K562 (cell line): ENCODE results near the gene DIP2C. TPM values are rescaled to one million over a fixed set of nuclear protein-coding genes. Genes with fewer than 3 reads are reported as not detected.

Experiments used
- ATAC-seq: fragments of 200-7000 bp; cut with Tn5 transposase; 3 replicates; pipeline ENCODE4 v1.9.1; 2020; ENCODE audit warnings: moderate library complexity
- BruUV-seq: library from RNA; stranded (reverse); fragments of 400-500 nt; replicated peaks from 2 replicates; lab custom pipeline; 2021; lab: Mats Ljungman, UMichigan
- CTCF ChIA-PET: fragments of 300-600 bp; formaldehyde crosslinking; extraction: SDS; loops from one replicate; lab custom pipeline; 2021; ENCODE audit warnings: low intra/inter-chr PET ratio; lab: Yijun Ruan, JAX
- POLR2A ChIA-PET: fragments of 300-600, 350-650 bp; sonication (Branson Sonifier 250); formaldehyde crosslinking; extraction: SDS; loops from one replicate; lab custom pipeline; 2021; ENCODE audit warnings: antibody characterized with exemption, inconsistent platforms; lab: Yijun Ruan, JAX
- DNase-seq, 4 experiments: peaks; one replicate each; pipeline versions ENCODE4 v3.0.0 to v3.0.0-alpha.2; 2011 to 2018; ENCODE audit warnings: low spot score in 3 of 4, mixed read lengths in 3 of 4; ENCODE audit errors: extremely low read depth in 1 of 4
- FAIRE-seq: peaks from 2 replicates; lab custom pipeline; 2011; peaks lifted over from hg19 to GRCh38; lab: Jason Lieb, UNC
- H2AFZ ChIP-seq: 2 replicates; pipeline ENCODE4 v1.6.0; 2011; ENCODE audit warnings: low read depth, low read length, control low read depth, inconsistent platforms
- H3K27ac ChIP-seq: fragments of 200-600 bp; 3 replicates; pipeline ENCODE4 v1.8.0; 2011; ENCODE audit warnings: low read depth, mild to moderate bottlenecking, control low read depth, inconsistent platforms, low read length, moderate library complexity, mixed read lengths; ENCODE audit errors: extremely low read depth
- H3K27me3 ChIP-seq, 2 experiments: fragments of 300-600 bp in 1 of 2; 2 replicates in 1 of 2; 3 replicates in 1 of 2; pipeline versions ENCODE4 v1.6.0 to v1.8.0; 2011; ENCODE audit warnings: inconsistent platforms in 2 of 2, low read length in 2 of 2, mild to moderate bottlenecking in 1 of 2, mixed read lengths in 1 of 2, moderate library complexity in 1 of 2; ENCODE audit not compliant: control insufficient read depth in 2 of 2, insufficient read depth in 2 of 2
- H3K36me3 ChIP-seq: fragments of 300-600 bp; 3 replicates; pipeline ENCODE4 v1.8.0; 2011; ENCODE audit warnings: mild to moderate bottlenecking, low read length, inconsistent platforms; ENCODE audit not compliant: control insufficient read depth, insufficient read depth
- H3K4me1 ChIP-seq, 2 experiments: fragments of 200-600 bp in 1 of 2; replicated peaks in 1 of 2; 2 replicates in 1 of 2; 3 replicates in 1 of 2; pipeline versions ENCODE4 v1.5.1 to v1.8.0; 2011; ENCODE audit warnings: inconsistent platforms in 2 of 2, low read length in 2 of 2, mild to moderate bottlenecking in 1 of 2, mixed read lengths in 1 of 2, moderate library complexity in 1 of 2; ENCODE audit not compliant: control insufficient read depth in 2 of 2, insufficient read depth in 2 of 2
- H3K4me2 ChIP-seq: 2 replicates; pipeline ENCODE4 v1.6.1; 2011; ENCODE audit warnings: low read length, control low read depth, inconsistent platforms, mixed read lengths; ENCODE audit not compliant: insufficient read depth
- H3K4me3 ChIP-seq: fragments of 200-600 bp; sonication (generic), shearing (Covaris generic); 2 replicates; pipeline ENCODE4 v1.5.1; 2016; ENCODE audit warnings: control low read depth, inconsistent platforms
- H3K79me2 ChIP-seq: fragments of 200-600 bp; 3 replicates; pipeline ENCODE4 v1.8.0; 2011; ENCODE audit warnings: low read length, inconsistent platforms; ENCODE audit not compliant: control insufficient read depth, insufficient read depth
- H3K9ac ChIP-seq, 2 experiments: 2 replicates each; pipeline versions ENCODE4 v1.6.0 to v1.6.1; 2011; ENCODE audit warnings: low read depth in 2 of 2, low read length in 2 of 2, control low read depth in 1 of 2, inconsistent platforms in 1 of 2, mild to moderate bottlenecking in 1 of 2, mixed read lengths in 1 of 2; ENCODE audit not compliant: insufficient read depth in 1 of 2
- H3K9me1 ChIP-seq: one replicate; pipeline ENCODE4 v1.6.0; 2011; ENCODE audit warnings: inconsistent platforms, mild to moderate bottlenecking, low read length, moderate library complexity; ENCODE audit not compliant: control insufficient read depth, insufficient read depth
- H3K9me3 ChIP-seq: replicated peaks from 2 replicates; pipeline ENCODE4 v1.5.1; 2011; ENCODE audit warnings: low read depth, low read length, inconsistent platforms; ENCODE audit not compliant: control insufficient read depth, insufficient read depth
- H4K20me1 ChIP-seq: replicated peaks from 2 replicates; pipeline ENCODE4 v1.6.1; 2011; ENCODE audit warnings: low read length, inconsistent platforms, mixed read lengths; ENCODE audit not compliant: control insufficient read depth, insufficient read depth
- BHLHE40 ChIP-seq: IDR thresholded peaks from 2 replicates; pipeline ENCODE4 v1.6.1; 2011; ENCODE audit warnings: low read length, improper control_type of control experiment
- CEBPG ChIP-seq, 3 experiments: fragments of 200-800 bp in 1 of 3; sonication (Bioruptor generic) in 1 of 3; sonication (generic) in 1 of 3; formaldehyde crosslinking in 1 of 3; IDR thresholded peaks in 2 of 3; conservative IDR thresholded peaks in 1 of 3; 2 replicates each; pipeline versions ENCODE4 v1.6.1 to v1.8.0; 2016 to 2022; ENCODE audit warnings: missing compliant biosample characterization in 2 of 3, missing genetic modification characterization in 2 of 3, mild to moderate bottlenecking in 1 of 3, missing genetic modification reagents in 1 of 3
- CREBBP ChIP-seq: IDR thresholded peaks from one replicate; pipeline ENCODE4 v1.6.1; 2012; ENCODE audit warnings: low read depth, mild to moderate bottlenecking, control low read depth, inconsistent platforms, low read length
- HDGF ChIP-seq: fragments of 450-650 bp; IDR thresholded peaks from 2 replicates; pipeline ENCODE4 v1.6.1; 2016
- MTF1 ChIP-seq: fragments of 250-450 bp; sonication (Bioruptor Pico); IDR thresholded peaks from 2 replicates; pipeline ENCODE4 v1.9.0; 2021; ENCODE audit warnings: moderate library complexity, mild to moderate bottlenecking, inconsistent platforms, borderline replicate concordance
- SOX6 ChIP-seq: fragments of 450-650 bp; IDR thresholded peaks from 2 replicates; pipeline ENCODE4 v1.6.1; 2014; ENCODE audit warnings: mild to moderate bottlenecking
- TCF7L2 ChIP-seq: fragments of 150-350 bp; IDR thresholded peaks from 2 replicates; pipeline ENCODE4 v1.6.1; 2016; ENCODE audit warnings: low read depth, mild to moderate bottlenecking, low read length, moderate library complexity
- U2AF1 ChIP-seq: fragments of 200-400 bp; formaldehyde crosslinking; optimal IDR thresholded peaks from 2 replicates; pipeline ENCODE3; 2017; ENCODE audit warnings: mild to moderate bottlenecking, low read depth, low read length, moderate library complexity
- YY1 ChIP-seq, 3 experiments: IDR thresholded peaks; 2 replicates each; pipeline ENCODE4 v1.6.1; 2011; ENCODE audit warnings: low read length in 2 of 3, mild to moderate bottlenecking in 2 of 3, moderate library complexity in 2 of 3, borderline replicate concordance in 1 of 3, control low read depth in 1 of 3, low read depth in 1 of 3; ENCODE audit not compliant: insufficient read depth in 3 of 3, insufficient replicate concordance in 2 of 3, control insufficient read depth in 1 of 3, insufficient read length in 1 of 3; ENCODE audit errors: extremely low read depth in 1 of 3
- ZKSCAN1 ChIP-seq: fragments of 150-350 bp; IDR thresholded peaks from 2 replicates; pipeline ENCODE4 v1.6.1; 2016; ENCODE audit warnings: low read depth, low read length
- ZNF217 ChIP-seq: sonication (generic); formaldehyde crosslinking; IDR thresholded peaks from 2 replicates; pipeline ENCODE4 v1.8.0; 2022; ENCODE audit warnings: mild to moderate bottlenecking, missing genetic modification reagents
- ZNF324 ChIP-seq: fragments of 250-450 bp; sonication (Bioruptor Pico); IDR thresholded peaks from 2 replicates; pipeline ENCODE4 v1.4.0; 2020; ENCODE audit warnings: mild to moderate bottlenecking
- WGBS: fragments of 100-300 bp; shearing (Covaris generic); methylation state at CpG from one replicate; pipeline ENCODE4 v1.1.6; 2016; ENCODE audit warnings: low coverage, mixed read lengths; ENCODE audit not compliant: insufficient coverage; ENCODE audit errors: missing lambda C conversion rate; 5-methylcytosine and 5-hydroxymethylcytosine counted together
- in situ Hi-C: fragments of 300-500 bp; cut with MboI; formaldehyde crosslinking; loops from 4 replicates; pipeline ENCODE4 v1.15.0; 2018; ENCODE audit warnings: inconsistent platforms, mixed read lengths
- intact Hi-C: fragments of 100-400 bp; cut with micrococcal nuclease; formaldehyde crosslinking; loops from 2 replicates; pipeline ENCODE4 v1.14.2; 2022
- polyA plus RNA-seq, 8 experiments: library from polyadenylated mRNA; depleted of rRNA in 4 of 8; stranded (reverse) in 5 of 8; unstranded in 3 of 8; fragments of >200 nt; fragmentation: Nextera tagmentation in 2 of 8; fragmentation: Illumina TruSeq in 1 of 8; extraction: Ambion mirVana in 2 of 8; extraction: Trizol in 1 of 8; gene quantifications; 2 replicates each; pipeline versions ENCODE4 v1.2.1 to v1.2.3, GENCODE V29; 2011 to 2014; ENCODE audit warnings: inconsistent platforms in 1 of 8, missing spikeins in 1 of 8
- total RNA-seq, 7 experiments: library from RNA; depleted of rRNA in 6 of 7; stranded (reverse); fragments of >200 nt in 6 of 7; fragmentation: Illumina TruSeq in 2 of 7; extraction: Trizol in 2 of 7; gene quantifications; 2 replicates each; pipeline versions ENCODE4 v1.2.1 to v1.2.3, GENCODE V29; 2011 to 2021; ENCODE audit warnings: low replicate concordance in 1 of 7
- TF ChIP-seq, protein P1 (sequence below): fragments of 250-450 bp; sonication (Bioruptor Pico); IDR thresholded peaks from 2 replicates; pipeline ENCODE4 v1.5.0; 2021
- TF ChIP-seq, protein P2 (sequence below): fragments of 450-650 bp; formaldehyde crosslinking; IDR thresholded peaks from 2 replicates; pipeline ENCODE4 v1.4.0; 2020; ENCODE audit warnings: mild to moderate bottlenecking, mixed read lengths
- TF ChIP-seq, protein P3 (sequence below): fragments of 450-650 bp; IDR thresholded peaks from 2 replicates; pipeline ENCODE4 v1.6.1; 2016; ENCODE audit warnings: low read depth, mild to moderate bottlenecking, moderate library complexity
- TF ChIP-seq, protein P4 (sequence below): fragments of 250-450 bp; sonication (Bioruptor Pico); IDR thresholded peaks from 2 replicates; pipeline ENCODE4 v1.4.0; 2020; ENCODE audit warnings: mild to moderate bottlenecking, moderate library complexity

DIP2C gene
- total and polyA plus RNA-seq, 9 of the 15 experiments (the other 6 are each of a cell fraction or from before 2014, with no cell fraction given), result 0.01 TPM; not detected in 8

DNA sequence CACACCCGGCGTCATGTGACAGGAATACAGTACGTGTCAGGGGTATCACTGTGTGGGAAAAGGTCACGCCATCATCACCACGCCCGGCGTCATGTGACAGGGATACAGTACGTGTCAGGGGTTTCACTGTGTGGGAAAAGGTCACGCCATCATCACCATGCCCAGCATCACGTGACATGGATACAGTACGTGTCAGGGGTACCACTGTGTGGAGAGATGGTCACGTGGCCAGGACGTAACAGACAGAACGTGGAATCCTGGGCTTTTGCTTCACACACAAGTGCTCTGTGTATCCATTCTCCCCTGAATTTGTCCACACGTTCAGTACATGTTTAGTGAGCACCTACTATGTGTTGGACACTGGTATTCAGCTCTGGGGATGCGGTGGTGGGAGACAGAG lies 34.5 kb upstream of the DIP2C start:
- no peak for FAIRE-seq
- ChIA-PET CTCF (no interaction called here), POLR2A (no interaction called here)
- Histone ChIP-seq H3K4me1 (peaks cover 0 to 3% of the 10 kb centered on the region in 2 experiments; a peak in 1 of 5 replicates), H3K4me2 (no peak overlapping the region), H3K27ac (no peak overlapping the region), H3K36me3 (no peaks in the 10 kb centered on the region), H3K4me3 (no peak overlapping the region), H3K79me2 (no peaks in the 10 kb centered on the region), H4K20me1 (0 out of 2 replicates have a peak, but pooled peaks cover 8% of the 10 kb centered on the region), H3K9me3 (no peaks in the 10 kb centered on the region), H3K9me1 (no peaks in the 10 kb centered on the region), H3K27me3 (peaks cover 21 to 58% of the 10 kb centered on the region in 2 experiments), H2AFZ (no peak overlapping the region), H3K9ac (no peak overlapping the region)
- no TSS peak for BruUV-seq
- ATAC-seq, result no peak
- in situ Hi-C loops, result no loop called here
- intact Hi-C loops, result no loop called here
- 1% methylated on average over 9 of the region's 16 CpGs for WGBS
- DNase-seq, result no peak
- TF ChIP-seq, protein P1, sequence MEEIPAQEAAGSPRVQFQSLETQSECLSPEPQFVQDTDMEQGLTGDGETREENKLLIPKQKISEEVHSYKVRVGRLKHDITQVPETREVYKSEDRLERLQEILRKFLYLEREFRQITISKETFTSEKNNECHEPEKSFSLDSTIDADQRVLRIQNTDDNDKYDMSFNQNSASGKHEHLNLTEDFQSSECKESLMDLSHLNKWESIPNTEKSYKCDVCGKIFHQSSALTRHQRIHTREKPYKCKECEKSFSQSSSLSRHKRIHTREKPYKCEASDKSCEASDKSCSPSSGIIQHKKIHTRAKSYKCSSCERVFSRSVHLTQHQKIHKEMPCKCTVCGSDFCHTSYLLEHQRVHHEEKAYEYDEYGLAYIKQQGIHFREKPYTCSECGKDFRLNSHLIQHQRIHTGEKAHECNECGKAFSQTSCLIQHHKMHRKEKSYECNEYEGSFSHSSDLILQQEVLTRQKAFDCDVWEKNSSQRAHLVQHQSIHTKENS, result no peak
- TF ChIP-seq, protein P2, sequence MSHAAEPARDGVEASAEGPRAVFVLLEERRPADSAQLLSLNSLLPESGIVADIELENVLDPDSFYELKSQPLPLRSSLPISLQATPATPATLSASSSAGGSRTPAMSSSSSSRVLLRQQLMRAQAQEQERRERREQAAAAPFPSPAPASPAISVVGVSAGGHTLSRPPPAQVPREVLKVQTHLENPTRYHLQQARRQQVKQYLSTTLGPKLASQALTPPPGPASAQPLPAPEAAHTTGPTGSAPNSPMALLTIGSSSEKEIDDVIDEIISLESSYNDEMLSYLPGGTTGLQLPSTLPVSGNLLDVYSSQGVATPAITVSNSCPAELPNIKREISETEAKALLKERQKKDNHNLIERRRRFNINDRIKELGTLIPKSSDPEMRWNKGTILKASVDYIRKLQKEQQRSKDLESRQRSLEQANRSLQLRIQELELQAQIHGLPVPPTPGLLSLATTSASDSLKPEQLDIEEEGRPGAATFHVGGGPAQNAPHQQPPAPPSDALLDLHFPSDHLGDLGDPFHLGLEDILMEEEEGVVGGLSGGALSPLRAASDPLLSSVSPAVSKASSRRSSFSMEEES (CRISPR knock-in tag), result peak; percentile 60
- TF ChIP-seq U2AF1, result no peak
- no peak for TF ChIP-seq MTF1 (CRISPR knock-in tag)
- TF ChIP-seq YY1 (IDR thresholded peaks at IDR 0.05; ENCODE audit: borderline replicate concordance in 1 of 3, control insufficient read depth in 1 of 3, extremely low read depth in 1 of 3, insufficient read depth in 3 of 3, insufficient read length in 1 of 3, insufficient replicate concordance in 2 of 3, low read depth in 1 of 3, low read length in 2 of 3), result no peak
- no peak for TF ChIP-seq HDGF
- TF ChIP-seq ZNF217 (CRISPR knock-in tag), result no peak
- TF ChIP-seq, protein P3, sequence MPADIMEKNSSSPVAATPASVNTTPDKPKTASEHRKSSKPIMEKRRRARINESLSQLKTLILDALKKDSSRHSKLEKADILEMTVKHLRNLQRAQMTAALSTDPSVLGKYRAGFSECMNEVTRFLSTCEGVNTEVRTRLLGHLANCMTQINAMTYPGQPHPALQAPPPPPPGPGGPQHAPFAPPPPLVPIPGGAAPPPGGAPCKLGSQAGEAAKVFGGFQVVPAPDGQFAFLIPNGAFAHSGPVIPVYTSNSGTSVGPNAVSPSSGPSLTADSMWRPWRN, result no peak
- TF ChIP-seq ZNF324 (CRISPR knock-in tag), result no peak
- 0 out of 2 replicates have a peak, but pooled peaks have one; percentile 17 for TF ChIP-seq BHLHE40
- no peak for TF ChIP-seq SOX6
- TF ChIP-seq, protein P4, sequence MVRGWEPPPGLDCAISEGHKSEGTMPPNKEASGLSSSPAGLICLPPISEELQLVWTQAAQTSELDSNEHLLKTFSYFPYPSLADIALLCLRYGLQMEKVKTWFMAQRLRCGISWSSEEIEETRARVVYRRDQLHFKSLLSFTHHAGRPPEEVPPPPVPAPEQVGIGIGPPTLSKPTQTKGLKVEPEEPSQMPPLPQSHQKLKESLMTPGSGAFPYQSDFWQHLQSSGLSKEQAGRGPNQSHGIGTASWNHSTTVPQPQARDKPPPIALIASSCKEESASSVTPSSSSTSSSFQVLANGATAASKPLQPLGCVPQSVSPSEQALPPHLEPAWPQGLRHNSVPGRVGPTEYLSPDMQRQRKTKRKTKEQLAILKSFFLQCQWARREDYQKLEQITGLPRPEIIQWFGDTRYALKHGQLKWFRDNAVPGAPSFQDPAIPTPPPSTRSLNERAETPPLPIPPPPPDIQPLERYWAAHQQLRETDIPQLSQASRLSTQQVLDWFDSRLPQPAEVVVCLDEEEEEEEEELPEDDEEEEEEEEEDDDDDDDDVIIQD (CRISPR knock-in tag), result no peak
- TF ChIP-seq CEBPG (CRISPR knock-in tag; IDR thresholded peaks at IDR 0.05), result no peak
- TF ChIP-seq CEBPG (tag; conservative IDR thresholded peaks at IDR 0.05 in 1 of 2, IDR thresholded peaks at IDR 0.05 in 1 of 2), result no peak
- no peak for TF ChIP-seq TCF7L2
- no peak for TF ChIP-seq ZKSCAN1
- no peak for TF ChIP-seq CREBBP
